Fibroblast of the conjunctiva (primary cell): ENCODE measurements around the gene GRIA4.
"Not testable (repeated sequence)": the region's sequence is repeated elsewhere in the genome, so short reads cannot be mapped to it uniquely, and the experiment has no call there.

Source experiments
- DNase-seq: peaks from one replicate; pipeline ENCODE4 v3.0.0-alpha.2; 2010; ENCODE audit warnings: low read depth

GRIA4 gene

GRCh38 chr11:105860105-105860504, 250.2 kb downstream of the GRIA4 start:
- no peak for DNase-seq

- no peak for DNase-seq
Observed at GRCh38 chr11:105861225-105861624, 251.4 kb downstream of the GRIA4 start.

- DNase-seq: peak; percentile 58
Observed at GRCh38 chr11:105862736-105863367, 253.0 kb downstream of the GRIA4 start.

- no peak for DNase-seq
Observed at GRCh38 chr11:105863523-105863922, 253.7 kb downstream of the GRIA4 start.

- no peak for DNase-seq
Observed at GRCh38 chr11:105867742-105868141, 257.9 kb downstream of the GRIA4 start.

- DNase-seq: no peak
Observed at GRCh38 chr11:105868762-105869285, 259.0 kb downstream of the GRIA4 start.

GRCh38 chr11:105870516-105871113, 260.7 kb downstream of the GRIA4 start:
- no peak for DNase-seq

GRCh38 chr11:105878510-105878909, 268.6 kb downstream of the GRIA4 start:
- DNase-seq: no peak

GRCh38 chr11:105878927-105879326, 269.1 kb downstream of the GRIA4 start:
- not testable (repeated sequence) for DNase-seq

- DNase-seq: no peak
Observed at GRCh38 chr11:105881027-105881426, 271.2 kb downstream of the GRIA4 start.

GRCh38 chr11:105884436-105884835, 274.6 kb downstream of the GRIA4 start:
- no peak for DNase-seq

GRCh38 chr11:105891685-105892084, 281.8 kb downstream of the GRIA4 start:
- no peak for DNase-seq

- DNase-seq: no peak
Observed at GRCh38 chr11:105897161-105897560, 287.3 kb downstream of the GRIA4 start.

GRCh38 chr11:105899772-105900171, 289.9 kb downstream of the GRIA4 start:
- no peak for DNase-seq

- no peak for DNase-seq
Observed at GRCh38 chr11:105900515-105901035, 290.7 kb downstream of the GRIA4 start.

GRCh38 chr11:105903113-105903512, 293.2 kb downstream of the GRIA4 start:
- no peak for DNase-seq

- DNase-seq: no peak
Observed at GRCh38 chr11:105906517-105906916, 296.6 kb downstream of the GRIA4 start.

GRCh38 chr11:105907319-105907718, 297.4 kb downstream of the GRIA4 start:
- DNase-seq: no peak

GRCh38 chr11:105910095-105910715, 300.3 kb downstream of the GRIA4 start:
- DNase-seq: no peak

GRCh38 chr11:105911454-105911853, 301.6 kb downstream of the GRIA4 start:
- DNase-seq: no peak

- no peak for DNase-seq
Observed at GRCh38 chr11:105912666-105913065, 302.8 kb downstream of the GRIA4 start.

GRCh38 chr11:105915021-105915420, 305.1 kb downstream of the GRIA4 start:
- no peak for DNase-seq

GRCh38 chr11:105918039-105918438, 308.2 kb downstream of the GRIA4 start:
- DNase-seq: no peak
